Gastrocnemius medialis (tissue), 4 donors: ENCODE results near the gene IFT122. TPM values are rescaled to one million over a fixed set of nuclear protein-coding genes. Genes with fewer than 3 reads are reported as not detected.
"Not testable (repeated sequence)": the region's sequence is repeated elsewhere in the genome, so short reads cannot be mapped to it uniquely, and the experiment has no call there.

Source experiments
- ATAC-seq, 2 donors: fragments of 150-250 bp; one replicate each; pipeline ENCODE4 v1.9.1; 2016
- DNase-seq, 2 donors: peaks; one replicate each; pipeline ENCODE4 v3.0.0-alpha.2; 2019
- H3K27ac ChIP-seq, 4 donors: fragments of 200-600 bp; sonication (generic); 1 replicate in 1 of 4; 2 replicates in 3 of 4; pipeline ENCODE4 v1.5.1; 2016 to 2018; ENCODE audit warnings: mild to moderate bottlenecking in 2 of 4, moderate library complexity in 1 of 4
- H3K27me3 ChIP-seq, 3 donors: fragments of 200-600 bp; sonication (generic) in 2 of 3; 1 replicate in 1 of 3; 2 replicates in 2 of 3; pipeline versions ENCODE4 v1.5.1 to v1.6.0; 2016 to 2019; ENCODE audit warnings: mild to moderate bottlenecking in 1 of 3, moderate library complexity in 1 of 3
- H3K36me3 ChIP-seq, 2 donors: fragments of 200-600 bp; sonication (generic) in 1 of 2; one replicate each; pipeline ENCODE4 v1.5.1; 2017 to 2018
- H3K4me1 ChIP-seq, 2 donors: fragments of 200-600 bp; sonication (generic) in 1 of 2; one replicate each; pipeline ENCODE4 v1.5.1; 2016 to 2017; ENCODE audit warnings: mild to moderate bottlenecking in 2 of 2
- H3K4me3 ChIP-seq, 4 donors: fragments of 200-600 bp; sonication (generic) in 3 of 4; 1 replicate in 1 of 4; 2 replicates in 3 of 4; pipeline ENCODE4 v1.5.1; 2016 to 2019; ENCODE audit warnings: mild to moderate bottlenecking in 2 of 4
- H3K9me3 ChIP-seq, 3 donors: fragments of 200-600 bp; sonication (generic) in 2 of 3; 1 replicate in 1 of 3; 2 replicates in 2 of 3; pipeline ENCODE4 v1.5.1; 2016 to 2019
- POLR2A ChIP-seq, 2 donors: fragments of 450-650 bp; IDR thresholded peaks; one replicate each; pipeline ENCODE4 v1.6.1; 2017; ENCODE audit warnings: antibody characterized with exemption in 2 of 2, mild to moderate bottlenecking in 2 of 2, moderate library complexity in 2 of 2
- in situ Hi-C, 4 donors: fragments of 200-750 bp; cut with MboI; loops; one replicate each; pipeline versions ENCODE4 v1.15.0 to v1.8.0; 2017; ENCODE audit warnings: low sequenced_read_pairs in 4 of 4
- intact Hi-C: fragments of 100-400 bp; cut with DNase I; formaldehyde crosslinking; loops from one replicate; pipeline ENCODE4 v1.15.1; 2023; ENCODE audit warnings: low total_unique reads
- total RNA-seq, 4 donors: library from RNA; depleted of rRNA; stranded (reverse); fragments of >200 nt; gene quantifications; one replicate each; pipeline versions ENCODE4 v1.1.0 to v1.2.3, GENCODE V29; 2016
- TF ChIP-seq, protein P1 (sequence below), 5 experiments: fragments of 450-650 bp in 3 of 5; fragments of 200-600 bp in 2 of 5; sonication (generic) in 2 of 5; IDR thresholded peaks in 4 of 5; conservative IDR thresholded peaks in 1 of 5; 1 replicate in 4 of 5; 2 replicates in 1 of 5; pipeline ENCODE4 v1.5.1; 2016 to 2019; ENCODE audit warnings: antibody characterized with exemption in 5 of 5, mild to moderate bottlenecking in 3 of 5, moderate library complexity in 3 of 5

IFT122 gene
- total RNA-seq, 4 donors from 2014 or later, result 4.6 to 16.4 (median 5.9) TPM

DNA sequence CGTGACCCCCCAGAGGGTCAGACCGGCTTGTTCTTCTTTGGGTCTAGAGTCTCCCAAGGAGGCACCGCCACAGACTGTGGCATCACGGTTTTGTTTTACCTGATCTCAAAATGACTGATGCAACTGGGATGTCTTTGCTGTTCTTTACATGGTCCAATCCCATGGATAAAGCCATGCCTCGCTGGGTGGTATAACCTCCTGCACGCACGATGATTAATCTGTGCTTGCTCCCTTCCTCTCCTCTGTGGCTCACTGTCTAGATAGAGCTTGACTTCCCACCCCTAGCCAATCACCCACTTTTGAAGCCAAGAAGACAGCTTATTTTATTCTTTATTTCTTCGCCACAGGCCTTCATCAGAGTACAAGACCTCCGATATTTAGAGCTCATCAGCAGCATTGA, 51.8 kb downstream of the IFT122 start:
- Histone ChIP-seq H3K36me3 (no peaks in the 10 kb centered on the region), H3K9me3 (no peaks in the 10 kb centered on the region), H3K27me3 (no peaks in the 10 kb centered on the region), H3K4me3 (no peak overlapping the region), H3K27ac (no peak overlapping the region), H3K4me1 (peaks cover 25 to 40% of the 10 kb centered on the region in 2 donors)
- intact Hi-C loops (loop anchor here (2.0 to 5.0 kb wide), 3 partner anchors 116 to 443 kb away; partner anchors contain the start of gene PLXND1), in situ Hi-C loops (loop anchor here (5.0 to 25.0 kb wide), 7 partner anchors 123 to 446 kb away; no protein-coding TSS in a partner anchor)
- ATAC-seq (no peak), DNase-seq (no peak)
- TF ChIP-seq POLR2A (IDR thresholded peaks at IDR 0.05), result no peak
- TF ChIP-seq, protein P1, sequence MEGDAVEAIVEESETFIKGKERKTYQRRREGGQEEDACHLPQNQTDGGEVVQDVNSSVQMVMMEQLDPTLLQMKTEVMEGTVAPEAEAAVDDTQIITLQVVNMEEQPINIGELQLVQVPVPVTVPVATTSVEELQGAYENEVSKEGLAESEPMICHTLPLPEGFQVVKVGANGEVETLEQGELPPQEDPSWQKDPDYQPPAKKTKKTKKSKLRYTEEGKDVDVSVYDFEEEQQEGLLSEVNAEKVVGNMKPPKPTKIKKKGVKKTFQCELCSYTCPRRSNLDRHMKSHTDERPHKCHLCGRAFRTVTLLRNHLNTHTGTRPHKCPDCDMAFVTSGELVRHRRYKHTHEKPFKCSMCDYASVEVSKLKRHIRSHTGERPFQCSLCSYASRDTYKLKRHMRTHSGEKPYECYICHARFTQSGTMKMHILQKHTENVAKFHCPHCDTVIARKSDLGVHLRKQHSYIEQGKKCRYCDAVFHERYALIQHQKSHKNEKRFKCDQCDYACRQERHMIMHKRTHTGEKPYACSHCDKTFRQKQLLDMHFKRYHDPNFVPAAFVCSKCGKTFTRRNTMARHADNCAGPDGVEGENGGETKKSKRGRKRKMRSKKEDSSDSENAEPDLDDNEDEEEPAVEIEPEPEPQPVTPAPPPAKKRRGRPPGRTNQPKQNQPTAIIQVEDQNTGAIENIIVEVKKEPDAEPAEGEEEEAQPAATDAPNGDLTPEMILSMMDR (IDR thresholded peaks at IDR 0.05 in 4 of 5, conservative IDR thresholded peaks at IDR 0.05 in 1 of 5), result no peak

DNA sequence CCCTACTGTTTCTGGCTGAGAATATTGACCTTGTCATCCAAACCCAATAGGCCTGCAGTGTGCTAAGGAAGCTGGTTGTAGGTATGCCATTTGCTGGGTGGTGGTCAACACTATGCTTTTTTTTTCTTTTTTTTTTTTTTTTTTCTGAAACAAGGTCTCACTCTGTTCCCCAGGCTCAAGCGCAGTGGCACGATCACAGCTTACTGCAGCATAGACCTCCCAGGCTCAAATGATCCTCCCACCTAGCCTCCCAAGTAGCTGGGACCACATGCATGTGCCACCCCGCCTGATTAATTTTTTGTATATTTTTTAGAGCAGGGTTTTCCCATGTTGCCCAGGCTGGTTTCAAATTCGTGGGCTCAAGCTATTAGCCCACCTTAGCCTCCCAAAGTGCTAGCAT, 52.7 kb downstream of the IFT122 start:
- H3K27ac ChIP-seq, result peak overlapping the region in 1 of 4 donors; percentile 68
- intact Hi-C loops, result loop anchor here (5.0 kb wide), 2 partner anchors 115 to 135 kb away; partner anchors contain the start of gene PLXND1
- no peak for ATAC-seq

DNA sequence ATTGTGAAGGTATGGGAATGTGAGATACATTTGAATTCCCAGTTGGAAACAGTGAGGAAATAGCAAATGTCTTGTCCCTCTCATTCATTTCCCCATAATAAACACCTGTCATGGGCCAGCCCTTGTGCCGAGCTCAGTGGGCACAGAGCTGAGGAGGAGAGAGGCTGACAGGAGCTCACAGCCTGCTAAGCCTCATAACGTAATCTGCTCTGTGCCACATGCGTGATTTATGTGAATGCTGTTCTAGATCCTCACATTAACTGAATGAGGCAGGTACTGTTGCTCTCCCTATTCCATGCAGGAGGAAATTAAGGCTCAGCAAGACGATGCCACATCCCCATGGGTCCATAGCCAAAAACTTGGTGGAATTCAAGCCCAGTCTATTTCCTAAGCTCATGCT, 53.2 kb downstream of the IFT122 start:
- Histone ChIP-seq H3K4me3 (no peak overlapping the region), H3K9me3 (no peaks in the 10 kb centered on the region), H3K27me3 (no peaks in the 10 kb centered on the region), H3K4me1 (peaks cover 12 to 31% of the 10 kb centered on the region in 2 donors), H3K27ac (peak overlapping the region in 2 of 4 donors; percentile 68 to 70), H3K36me3 (no peaks in the 10 kb centered on the region)
- no peak for DNase-seq
- ATAC-seq, result peak in 1 of 2 donors; percentile 27
- in situ Hi-C loops (loop anchor here (5.0 to 25.0 kb wide), 7 partner anchors 122 to 444 kb away; no protein-coding TSS in a partner anchor), intact Hi-C loops (loop anchor here (5.0 kb wide), 2 partner anchors 114 to 134 kb away; partner anchors contain the start of gene PLXND1)
- TF ChIP-seq POLR2A (IDR thresholded peaks at IDR 0.05), result no peak
- TF ChIP-seq, protein P1 (IDR thresholded peaks at IDR 0.05 in 4 of 5, conservative IDR thresholded peaks at IDR 0.05 in 1 of 5), result no peak

More for the DNA sequence above, 52.7 kb downstream of the IFT122 start:
- no peak for DNase-seq
- in situ Hi-C loops, result loop anchor here (5.0 to 25.0 kb wide), 7 partner anchors 122 to 445 kb away; no protein-coding TSS in a partner anchor
- Histone ChIP-seq H3K27me3 (no peaks in the 10 kb centered on the region), H3K4me3 (no peak overlapping the region), H3K36me3 (no peaks in the 10 kb centered on the region), H3K9me3 (no peaks in the 10 kb centered on the region), H3K4me1 (peaks cover 16 to 34% of the 10 kb centered on the region in 2 donors)
- TF ChIP-seq POLR2A (IDR thresholded peaks at IDR 0.05), result no peak
- TF ChIP-seq, protein P1 (IDR thresholded peaks at IDR 0.05 in 4 of 5, conservative IDR thresholded peaks at IDR 0.05 in 1 of 5), result no peak

DNA sequence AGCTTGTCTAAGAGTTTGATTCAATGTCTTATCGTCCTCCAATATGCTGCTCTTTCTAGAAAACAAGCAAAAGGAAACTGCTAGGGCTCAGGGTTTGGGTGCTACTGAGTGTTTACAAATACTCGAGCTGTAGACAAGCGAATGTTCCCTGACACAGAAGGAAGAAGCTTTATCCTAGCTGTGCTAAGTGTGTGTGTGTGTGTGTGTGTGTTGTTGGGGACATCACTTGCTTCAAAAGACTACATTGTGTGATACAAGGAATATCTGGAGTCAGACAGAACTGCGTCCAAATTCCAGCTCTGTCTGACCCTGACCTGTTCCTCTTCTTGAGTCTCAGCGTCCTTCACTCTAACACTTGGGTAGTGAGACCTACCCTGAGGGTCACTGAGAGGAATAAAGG, 54.5 kb downstream of the IFT122 start:
- intact Hi-C loops, result loop anchor here (5.0 kb wide), 2 partner anchors 113 to 133 kb away; partner anchors contain the start of gene PLXND1
- in situ Hi-C loops, result loop anchor here (5.0 to 25.0 kb wide), 7 partner anchors 120 to 443 kb away; no protein-coding TSS in a partner anchor

DNA sequence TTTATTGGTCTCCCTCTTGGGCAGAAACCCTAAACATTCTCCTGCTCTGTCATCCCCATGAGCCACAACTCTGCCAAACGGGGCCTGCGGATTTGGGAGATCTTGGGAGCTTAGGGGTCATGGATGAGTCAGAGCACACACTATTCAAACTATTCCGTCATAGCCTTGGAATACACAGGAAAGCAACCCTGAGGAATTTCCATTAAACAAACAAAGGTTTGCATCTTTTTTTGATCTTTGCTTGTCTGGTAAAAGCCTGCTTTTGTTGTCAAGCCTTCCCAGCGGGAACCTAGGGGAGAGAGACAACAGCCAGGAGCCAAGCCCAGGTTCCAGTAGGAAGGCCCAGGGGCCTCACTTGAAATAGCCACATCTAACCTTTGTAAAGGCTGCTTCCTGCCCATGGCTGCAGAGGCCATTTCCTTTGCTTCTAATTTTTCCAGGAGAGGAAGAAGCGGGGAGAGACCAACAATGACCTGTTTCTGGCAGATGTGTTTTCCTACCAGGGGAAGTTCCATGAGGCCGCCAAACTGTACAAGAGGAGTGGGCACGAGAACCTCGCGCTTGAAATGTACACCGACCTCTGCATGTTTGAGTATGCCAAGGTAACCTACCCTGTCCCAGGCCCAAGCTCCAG, 55.1 kb downstream of the IFT122 start:
- in situ Hi-C loops, result loop anchor here (10.0 to 25.0 kb wide), 5 partner anchors 120 to 442 kb away; no protein-coding TSS in a partner anchor
- H3K27me3 ChIP-seq, DNase-seq, H3K9me3 ChIP-seq, H3K4me3 ChIP-seq, intact Hi-C loops, H3K36me3 ChIP-seq: not testable (repeated sequence)
- Histone ChIP-seq H3K4me1 (peaks cover 6 to 18% of the 10 kb centered on the region in 2 donors), H3K27ac (peak overlapping the region in 3 of 4 donors; percentile 68 to 70 (median 70))
- peak in 1 of 2 donors; percentile 7 for ATAC-seq

More for the DNA sequence above, 54.5 kb downstream of the IFT122 start:
- peaks cover 6 to 22% of the 10 kb centered on the region in 2 donors for H3K4me1 ChIP-seq
- H3K9me3 ChIP-seq, H3K36me3 ChIP-seq, DNase-seq, H3K4me3 ChIP-seq, H3K27me3 ChIP-seq, ATAC-seq: not testable (repeated sequence)
- peak overlapping the region; percentile 54 to 70 (median 69) for H3K27ac ChIP-seq

DNA sequence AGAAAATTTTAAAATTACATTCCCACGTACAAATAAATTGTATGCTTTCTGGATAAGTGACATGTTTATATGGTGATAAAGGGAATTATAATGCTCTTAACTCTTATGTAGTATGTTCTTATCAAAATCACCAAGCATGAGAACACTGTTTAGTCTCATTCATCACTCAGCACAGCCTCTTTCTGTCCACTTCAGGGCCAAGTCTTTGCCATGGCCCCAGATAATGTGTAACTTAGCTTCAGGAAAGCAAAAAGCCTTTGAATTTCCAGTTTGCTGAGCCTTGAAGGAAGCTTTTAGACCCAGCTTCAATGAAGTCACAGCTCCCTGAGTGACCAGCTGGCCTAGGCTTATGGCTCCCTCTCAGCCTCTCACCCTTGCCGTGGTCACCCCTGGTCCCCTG, 57.9 kb downstream of the IFT122 start:
- ATAC-seq, intact Hi-C loops, H3K4me3 ChIP-seq, H3K9me3 ChIP-seq, DNase-seq, H3K27me3 ChIP-seq, H3K36me3 ChIP-seq: not testable (repeated sequence)
- Histone ChIP-seq H3K4me1 (peaks cover 19 to 34% of the 10 kb centered on the region in 2 donors), H3K27ac (peak overlapping the region in 2 of 4 donors; percentile 35 to 43)
- in situ Hi-C loops, result loop anchor here (10.0 to 25.0 kb wide), 5 partner anchors 117 to 439 kb away; no protein-coding TSS in a partner anchor

DNA sequence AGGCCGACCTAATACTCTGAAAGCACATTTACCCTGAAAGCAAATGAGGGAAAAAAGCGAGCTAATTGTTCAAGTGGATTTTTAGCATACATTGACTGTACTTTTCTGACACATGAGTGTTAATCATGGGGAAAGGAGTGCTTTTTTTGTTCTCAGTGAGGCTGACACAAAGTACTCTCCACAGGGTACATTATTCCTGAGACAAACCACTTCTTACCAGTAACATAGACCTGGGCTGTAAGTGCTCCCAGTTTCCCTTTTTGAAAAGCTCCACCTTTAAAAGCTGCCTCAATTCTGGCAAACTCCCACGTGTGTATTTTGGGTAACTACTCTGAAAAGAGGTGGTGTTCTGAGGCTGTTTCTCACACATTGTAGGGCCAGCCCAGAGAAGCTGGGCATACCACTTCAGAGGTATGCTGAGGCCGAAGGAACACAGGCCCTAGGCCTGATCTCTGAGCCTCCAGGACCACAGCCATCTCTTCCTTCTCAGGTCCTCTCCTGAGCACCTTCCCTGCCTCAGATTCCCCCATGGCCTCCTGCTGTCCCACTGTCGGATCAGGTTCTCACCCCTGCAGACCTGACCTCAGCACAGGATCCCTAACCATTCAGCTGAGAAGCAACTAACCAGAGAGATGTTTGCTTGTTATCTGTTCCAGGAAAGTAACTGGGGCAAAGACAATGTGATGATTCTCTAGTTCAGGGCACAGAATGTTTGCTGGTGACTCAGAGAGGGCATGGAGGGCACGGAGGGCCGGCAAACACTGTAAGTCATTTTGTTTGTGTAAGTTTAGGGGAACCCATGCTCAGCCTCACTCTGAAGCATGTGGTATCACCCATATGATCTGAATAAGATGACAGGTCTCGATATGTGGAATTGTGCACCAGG, 58.8 kb downstream of the IFT122 start:
- ATAC-seq, H3K36me3 ChIP-seq, DNase-seq, H3K9me3 ChIP-seq, intact Hi-C loops, H3K4me3 ChIP-seq, H3K27me3 ChIP-seq: not testable (repeated sequence)
- Histone ChIP-seq H3K4me1 (peaks cover 27 to 34% of the 10 kb centered on the region in 2 donors), H3K27ac (peak overlapping the region in 3 of 4 donors; percentile 11 to 35 (median 27))
- in situ Hi-C loops, result loop anchor here (10.0 to 25.0 kb wide), 5 partner anchors 116 to 438 kb away; no protein-coding TSS in a partner anchor
